ENCODE results near the gene C21orf58.

GRCh38 chr21:46291561-46291960 is 32.1 kb downstream of the C21orf58 start:
- TF ChIP-seq CTCF (IDR thresholded peaks at IDR 0.05) (no peak), POLR2A (IDR thresholded peaks at IDR 0.05) (no peak)
